ENCODE data around the gene GTPBP2.

- TF ChIP-seq PBX3 (IDR thresholded peaks at IDR 0.05; ENCODE audit: insufficient replicate concordance, low read depth, low read length), result no peak
- no peak for TF ChIP-seq PML (IDR thresholded peaks at IDR 0.05; ENCODE audit: low read length)
- no peak for TF ChIP-seq ATF7 (IDR thresholded peaks at IDR 0.05; ENCODE audit: low read depth)
- TF ChIP-seq REST (IDR thresholded peaks at IDR 0.05; ENCODE audit: low read depth, low read length), result no peak
- no peak for TF ChIP-seq ZNF384 (IDR thresholded peaks at IDR 0.05; ENCODE audit: borderline replicate concordance, low read depth, low read length)
Measured at GRCh38 chr6:43676962-43677606, 48.0 kb upstream of the GTPBP2 start.

All from GM12878 (cell line).